Measurements from ENCODE around the gene MCF2L2.
A peak's percentile ranks its signal among the peaks of the same experiment; 100 is the strongest.
"Not testable (repeated sequence)": the region's sequence is repeated elsewhere in the genome, so short reads cannot be mapped to it uniquely, and the experiment has no call there.

MCF2L2 gene

GRCh38 chr3:183443395-183444385 is 15.3 kb upstream of the MCF2L2 start:
- ATAC-seq = no peak

DNA sequence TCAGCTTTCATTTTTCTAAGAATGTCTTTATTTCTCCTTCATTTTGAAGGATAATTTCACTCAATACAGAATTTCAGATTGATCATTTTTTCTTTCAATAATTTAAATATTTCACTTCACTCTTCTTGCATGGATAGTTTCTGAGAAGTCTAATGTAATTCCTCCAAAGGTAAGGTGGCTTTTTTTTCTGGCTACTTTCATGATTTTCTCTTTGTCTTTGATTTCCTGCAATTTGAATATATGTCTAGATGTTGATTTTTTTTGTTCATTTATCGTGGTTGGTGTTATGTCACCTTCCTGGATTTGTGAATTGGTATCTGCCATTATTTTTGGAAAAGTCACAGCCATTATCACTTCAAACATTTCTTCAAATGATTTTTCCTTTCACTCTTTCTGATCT is 14.6 kb upstream of the MCF2L2 start:
- no peak for ATAC-seq

GRCh38 chr3:183440521-183440920 is 12.1 kb upstream of the MCF2L2 start:
- ATAC-seq = not testable (repeated sequence)

- ATAC-seq = no peak
Measured at GRCh38 chr3:183439515-183439914, 11.1 kb upstream of the MCF2L2 start.

DNA sequence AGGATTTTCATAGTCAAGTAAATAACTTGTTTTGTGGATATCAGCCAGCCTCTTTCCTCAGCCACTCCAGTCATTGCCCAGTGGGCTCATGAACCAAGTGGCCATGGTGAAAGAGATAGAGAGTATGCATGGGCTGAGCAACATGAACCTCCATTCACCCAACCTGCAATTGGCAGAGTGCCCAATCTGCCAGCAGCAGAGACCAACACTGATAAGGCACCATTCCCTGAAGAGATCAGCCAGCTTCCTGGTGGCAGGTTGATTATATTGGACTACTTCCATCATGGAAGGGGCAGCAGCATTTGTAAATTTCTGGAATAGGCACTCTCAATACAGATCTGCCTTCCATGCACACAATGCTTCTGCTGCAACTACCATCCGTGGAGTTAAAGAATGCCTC is 10.3 kb upstream of the MCF2L2 start:
- no peak for ATAC-seq

DNA sequence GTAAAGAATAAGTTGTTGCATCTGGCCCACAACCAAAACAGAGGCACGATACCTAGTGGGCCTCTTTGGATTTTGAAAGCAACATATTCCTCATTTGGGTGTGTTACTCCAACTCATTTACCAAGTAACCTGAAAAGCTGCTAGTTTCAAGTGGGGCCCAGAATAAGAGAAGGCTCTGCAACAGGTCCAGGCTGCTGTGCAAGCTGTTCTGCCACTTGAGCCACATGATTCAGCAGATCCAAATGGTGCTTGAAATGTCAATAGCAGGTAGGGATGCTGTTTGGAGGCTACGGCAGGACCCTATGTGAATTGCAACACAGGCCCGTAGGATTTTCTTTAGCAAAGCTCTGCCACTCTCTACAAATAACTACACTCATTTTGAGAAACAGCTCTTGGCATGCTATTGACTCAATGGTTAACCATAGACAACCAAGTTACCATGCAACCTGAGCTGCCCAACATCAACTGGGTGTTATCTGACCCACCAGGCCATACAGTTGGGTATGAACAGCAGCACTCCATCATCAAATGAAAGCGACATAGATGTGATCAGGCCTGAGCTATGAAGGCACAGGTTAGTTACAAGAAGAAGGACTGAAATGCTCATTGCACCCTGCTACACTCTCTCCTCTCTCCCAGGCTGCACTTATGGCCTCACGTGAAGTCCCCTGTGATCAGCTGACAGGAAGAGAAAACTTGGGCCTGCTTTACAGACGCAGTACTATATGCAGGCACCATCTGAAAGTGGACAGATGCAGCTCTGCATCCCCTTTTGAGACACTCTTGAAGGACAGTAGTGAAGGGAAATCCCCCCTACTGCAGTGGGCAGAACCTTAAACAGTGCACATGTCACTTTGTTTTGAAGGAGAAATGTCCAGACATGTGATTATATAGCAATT is 9.5 kb upstream of the MCF2L2 start:
- peak in 1 of 2 donors; percentile 18 for ATAC-seq

GRCh38 chr3:183437061-183437460 is 8.6 kb upstream of the MCF2L2 start:
- ATAC-seq = no peak

- ATAC-seq = peak; percentile 86
Measured at GRCh38 chr3:183435661-183436060, 7.2 kb upstream of the MCF2L2 start.

DNA sequence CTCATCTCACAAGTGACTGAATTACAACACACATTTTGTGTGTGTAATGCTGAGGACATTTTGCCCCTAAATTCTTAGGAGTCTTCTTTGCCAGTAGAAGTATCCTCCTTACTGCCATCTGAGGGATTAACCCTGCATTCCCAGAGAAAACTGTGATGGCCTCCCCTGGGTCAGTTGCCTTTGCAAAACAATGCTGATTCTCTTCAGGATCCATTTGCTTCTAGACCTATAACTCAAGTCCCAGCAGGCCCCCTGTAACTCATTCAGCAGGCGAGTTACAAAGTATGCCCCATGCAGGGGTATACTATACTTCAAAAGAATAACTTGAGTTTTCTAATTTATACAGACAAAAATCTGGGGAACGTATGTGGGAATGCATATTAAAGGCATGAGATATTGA is 6.6 kb upstream of the MCF2L2 start:
- no peak for ATAC-seq

- ATAC-seq = no peak
Measured at GRCh38 chr3:183434503-183434902, 6.1 kb upstream of the MCF2L2 start.

DNA sequence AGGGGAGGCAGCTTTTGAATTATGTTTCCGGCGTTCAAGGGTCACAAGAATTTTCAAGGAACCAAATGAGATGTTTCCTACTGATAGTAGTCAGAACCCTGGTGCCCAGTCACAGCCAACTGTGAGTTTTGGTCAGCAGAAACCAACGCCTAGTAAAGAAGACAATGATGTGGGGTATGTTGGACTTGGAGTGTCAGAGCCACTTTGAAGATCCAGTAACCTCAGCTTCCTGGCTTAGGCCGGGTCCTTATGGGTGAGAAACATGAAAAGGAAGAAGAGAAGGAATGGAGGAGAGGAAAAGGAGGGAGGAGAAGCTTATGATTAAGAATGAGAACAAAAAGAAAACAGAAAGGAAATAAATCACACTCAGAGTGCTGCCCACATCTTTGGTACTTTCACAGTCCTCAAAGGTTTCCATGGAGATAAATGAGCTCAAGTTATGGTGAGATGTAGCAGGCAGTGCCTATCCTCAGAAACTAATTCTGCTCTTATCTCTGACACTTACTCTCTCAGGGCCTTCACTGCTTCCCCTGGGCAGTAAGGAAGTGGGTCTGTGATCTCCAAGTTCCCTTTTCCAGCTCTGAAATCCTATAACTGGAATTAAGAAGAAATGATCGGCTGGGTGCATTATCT is 2.0 kb upstream of the MCF2L2 start:
- peak; percentile 37 to 64 for ATAC-seq

GRCh38 chr3:183427876-183428446 is 458 bp downstream of the MCF2L2 start:
- ATAC-seq = peak; percentile 21 to 24

DNA sequence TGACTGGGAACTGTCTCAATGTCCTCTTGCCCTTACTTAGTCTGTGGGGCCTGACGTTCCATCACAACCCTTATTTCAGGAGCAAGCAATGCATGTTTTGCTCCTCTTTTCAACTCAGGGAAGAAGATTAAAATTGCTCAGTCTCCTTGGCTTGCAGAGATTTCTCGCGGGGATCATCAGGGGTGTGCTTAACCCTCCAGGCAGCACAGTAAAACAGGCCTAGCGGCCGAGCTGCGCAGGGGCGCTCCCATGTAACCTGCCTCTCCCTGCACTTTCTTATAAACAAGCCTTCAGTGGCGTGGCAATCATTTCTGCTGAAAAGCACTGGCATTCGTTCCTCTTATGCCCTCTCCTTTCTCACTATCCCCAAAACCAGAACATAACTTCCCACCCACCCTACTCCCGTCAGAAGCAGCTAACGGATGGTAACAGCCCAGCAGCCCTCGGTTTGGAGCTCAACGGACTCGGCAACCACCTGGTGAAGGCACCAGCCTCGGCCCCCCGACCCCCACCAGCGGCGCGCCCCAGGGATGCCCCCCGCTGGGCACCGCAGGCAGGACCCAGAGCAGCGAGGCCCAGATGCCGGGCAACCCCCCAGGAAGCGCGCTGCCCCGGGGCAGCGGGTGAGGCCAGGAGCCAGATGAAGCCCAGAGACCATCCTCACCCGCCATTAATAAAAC is 1.1 kb downstream of the MCF2L2 start:
- no peak for ATAC-seq

- ATAC-seq = not testable (repeated sequence)
Measured at GRCh38 chr3:183418807-183419206, 9.6 kb downstream of the MCF2L2 start.

DNA sequence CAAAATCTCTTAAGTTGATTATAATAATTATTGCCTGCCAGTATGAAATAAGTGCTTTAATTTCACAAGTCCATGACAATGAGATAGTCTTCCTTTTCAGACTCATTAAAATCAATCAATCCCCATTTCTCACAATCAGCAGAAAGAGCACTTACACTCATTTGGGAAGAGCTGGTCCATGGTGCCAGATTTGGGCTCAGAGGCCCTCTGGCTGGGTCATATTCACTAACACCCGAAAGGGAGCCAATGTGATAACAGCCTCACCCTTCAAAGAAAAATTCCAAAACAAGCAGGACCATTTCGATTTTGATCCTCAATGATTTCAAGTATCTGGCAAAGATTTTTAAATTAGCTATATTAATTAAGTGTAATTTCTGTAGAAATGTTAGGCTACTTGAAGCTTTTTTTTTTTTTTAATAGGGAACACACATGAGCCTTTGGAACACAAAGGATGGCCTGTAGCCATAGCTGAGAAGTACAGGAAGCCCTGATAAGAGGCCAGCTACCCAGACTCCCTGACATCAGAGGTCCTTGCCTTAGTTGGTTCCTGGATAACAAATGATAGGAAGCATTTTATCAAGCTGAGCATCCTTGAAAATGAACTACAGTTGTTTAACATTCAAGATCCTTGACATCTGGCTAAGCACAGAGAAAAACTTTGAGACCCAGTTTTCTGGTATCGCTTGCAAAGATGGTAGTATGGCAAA is 17.1 kb downstream of the MCF2L2 start:
- no peak for ATAC-seq

GRCh38 chr3:183410759-183411158 is 17.7 kb downstream of the MCF2L2 start:
- no peak for ATAC-seq

DNA sequence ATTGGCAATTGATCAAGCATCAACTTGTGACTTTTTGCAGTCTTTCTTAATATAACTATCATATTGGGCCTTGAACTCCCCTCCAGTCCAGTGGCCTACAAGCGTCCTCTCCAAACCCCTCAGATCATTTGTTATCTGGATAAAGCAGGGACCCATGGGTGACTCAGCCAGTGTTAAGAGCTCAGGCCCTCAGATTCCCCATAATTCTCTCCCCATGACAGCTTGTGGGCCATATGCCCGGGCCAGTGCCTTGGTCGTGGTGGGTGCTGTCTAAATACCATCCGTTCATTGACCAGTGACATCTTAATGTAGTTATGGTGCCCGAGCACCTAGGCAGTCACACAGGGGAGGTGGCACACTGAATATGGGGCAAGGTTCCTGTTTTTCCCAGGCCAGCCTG is 18.1 kb downstream of the MCF2L2 start:
- ATAC-seq = no peak

DNA sequence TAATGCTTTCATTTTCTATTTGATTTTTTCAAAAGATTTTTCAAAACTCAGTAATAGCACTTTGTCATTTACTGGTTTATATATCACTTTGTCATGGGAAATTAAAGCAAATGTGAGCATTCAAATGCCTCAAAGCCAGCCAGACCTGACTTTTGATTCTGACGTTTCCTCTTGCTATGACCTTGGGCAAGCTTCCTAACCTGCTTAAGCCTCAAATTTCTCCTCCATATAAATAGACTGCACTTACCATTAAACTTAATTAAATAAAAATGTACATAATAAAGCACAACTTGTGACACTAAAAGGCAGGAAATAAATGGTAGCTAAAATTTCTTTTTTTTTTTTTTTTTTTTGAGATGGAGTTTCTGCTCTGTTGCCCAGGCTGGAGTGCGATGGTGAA is 19.2 kb downstream of the MCF2L2 start:
- ATAC-seq = no peak

- no peak for ATAC-seq
Measured at GRCh38 chr3:183401678-183402077, 26.7 kb downstream of the MCF2L2 start.

- ATAC-seq = no peak
Measured at GRCh38 chr3:183400352-183400751, 28.1 kb downstream of the MCF2L2 start.

DNA sequence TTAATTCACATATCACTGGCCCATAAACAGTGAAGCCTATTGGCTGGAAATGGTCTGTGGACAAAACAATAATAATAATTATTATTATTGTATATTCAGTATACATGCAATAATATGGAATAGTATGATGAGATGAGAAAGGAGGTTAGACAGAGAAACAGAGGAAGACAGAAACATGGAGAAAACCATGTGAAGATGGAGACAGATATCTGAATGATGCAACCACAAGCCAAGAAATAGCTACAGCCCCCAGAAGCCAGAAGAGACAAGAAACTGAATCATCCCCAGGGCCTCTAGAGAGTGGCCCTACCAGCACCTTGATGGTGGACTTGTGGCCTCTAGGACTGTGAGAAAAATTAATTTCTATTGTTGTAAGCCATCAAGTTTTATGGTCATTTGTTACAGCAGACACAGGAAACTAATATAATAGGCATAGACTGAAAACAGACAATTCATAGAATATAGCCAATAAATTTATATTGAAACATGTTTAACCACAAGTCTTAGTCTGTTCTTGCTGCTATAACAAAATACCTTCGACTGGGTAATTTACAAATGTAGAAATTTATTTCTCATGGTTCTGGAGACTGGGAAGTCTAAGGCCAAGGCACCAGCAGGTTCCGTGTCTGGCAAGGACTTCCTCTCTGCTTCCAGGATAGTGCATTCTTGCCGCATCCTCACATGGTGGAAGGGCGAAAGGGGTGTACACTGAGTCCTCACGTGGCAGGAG is 31.6 kb downstream of the MCF2L2 start:
- no peak for ATAC-seq
